Vagina (tissue), 2 donors: ENCODE results near the gene TMEM248. TPM values are rescaled to one million over a fixed set of nuclear protein-coding genes. Genes with fewer than 3 reads are reported as not detected.

Source experiments
- DNase-seq, 2 donors: peaks; one replicate each; pipeline ENCODE4 v3.0.0-alpha.2; 2017; ENCODE audit errors: extremely low spot score in 2 of 2
- H3K27ac ChIP-seq: fragments of 200-600 bp; sonication (generic); one replicate; pipeline ENCODE4 v1.5.1; 2019
- H3K27me3 ChIP-seq: fragments of 200-600 bp; sonication (generic); one replicate; pipeline ENCODE4 v1.5.1; 2019
- H3K36me3 ChIP-seq, 2 donors: fragments of 200-600 bp; sonication (generic); one replicate each; pipeline ENCODE4 v1.5.1; 2017 to 2019
- H3K4me1 ChIP-seq: fragments of 200-600 bp; sonication (generic); one replicate; pipeline ENCODE4 v1.5.1; 2019
- H3K4me3 ChIP-seq, 2 donors: fragments of 200-600 bp; sonication (generic); 1 replicate in 1 of 2; 2 replicates in 1 of 2; pipeline ENCODE4 v1.5.1; 2016 to 2019
- H3K9me3 ChIP-seq: fragments of 200-600 bp; sonication (generic); one replicate; pipeline ENCODE4 v1.5.1; 2019
- POLR2A ChIP-seq, 2 donors: fragments of 450-650 bp; IDR thresholded peaks; one replicate each; pipeline ENCODE4 v1.6.1; 2017; ENCODE audit warnings: antibody characterized with exemption in 2 of 2, mild to moderate bottlenecking in 2 of 2, moderate library complexity in 2 of 2
- POLR2AphosphoS5 ChIP-seq, 2 donors: sonication (generic); formaldehyde crosslinking; IDR thresholded peaks; one replicate each; pipeline ENCODE4 v1.9.0; 2017; ENCODE audit warnings: antibody characterized with exemption in 2 of 2, mild to moderate bottlenecking in 2 of 2, low read depth in 1 of 2; ENCODE audit not compliant: insufficient read depth in 1 of 2
- intact Hi-C: fragments of 100-400 bp; cut with DNase I; formaldehyde crosslinking; loops from one replicate; pipeline ENCODE4 v1.15.1; 2023
- total RNA-seq: library from RNA; depleted of rRNA; stranded (reverse); fragments of >200 nt; gene quantifications from one replicate; pipeline ENCODE4 v1.2.3, GENCODE V29; 2016
- TF ChIP-seq, protein P1 (sequence below), 3 experiments: fragments of 450-650 bp in 2 of 3; fragments of 200-600 bp in 1 of 3; sonication (generic) in 1 of 3; IDR thresholded peaks; one replicate each; pipeline ENCODE4 v1.5.1; 2017 to 2019; ENCODE audit warnings: antibody characterized with exemption in 3 of 3, mild to moderate bottlenecking in 2 of 3, moderate library complexity in 2 of 3

Gene TMEM248
- total RNA-seq, 1 donor from 2014 or later: 59.7 TPM

DNA sequence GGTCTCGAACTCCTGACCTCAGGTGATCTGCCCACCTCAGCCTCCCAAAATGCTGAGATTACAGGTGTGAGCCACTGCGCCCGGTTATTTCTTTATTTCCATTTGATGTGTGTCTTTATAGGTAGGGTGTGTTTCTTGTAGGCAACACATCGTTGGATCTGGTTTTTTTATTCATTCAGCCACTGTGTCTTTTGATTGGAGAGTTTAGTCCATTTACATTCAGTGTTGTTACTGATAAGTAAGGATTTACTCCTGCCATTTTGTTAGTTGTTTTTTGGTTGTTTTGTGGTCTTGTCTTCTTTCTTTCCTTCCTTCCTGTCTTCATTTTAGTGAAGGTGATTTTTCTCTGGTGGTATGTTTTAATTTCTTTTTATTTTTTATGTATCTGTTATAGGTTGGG lies 16.9 kb downstream of the TMEM248 start:
- Histone ChIP-seq H3K27me3 (no peaks in the 10 kb centered on the region), H3K9me3 (no peaks in the 10 kb centered on the region), H3K36me3 (peaks cover 0 to 15% of the 10 kb centered on the region in 2 donors), H3K4me3 (no peak overlapping the region), H3K4me1 (peaks cover 7% of the 10 kb centered on the region), H3K27ac (no peak overlapping the region)
- no peak for TF ChIP-seq POLR2AphosphoS5 (IDR thresholded peaks at IDR 0.05; ENCODE audit: insufficient read depth in 1 of 2, low read depth in 1 of 2)
- TF ChIP-seq, protein P1, sequence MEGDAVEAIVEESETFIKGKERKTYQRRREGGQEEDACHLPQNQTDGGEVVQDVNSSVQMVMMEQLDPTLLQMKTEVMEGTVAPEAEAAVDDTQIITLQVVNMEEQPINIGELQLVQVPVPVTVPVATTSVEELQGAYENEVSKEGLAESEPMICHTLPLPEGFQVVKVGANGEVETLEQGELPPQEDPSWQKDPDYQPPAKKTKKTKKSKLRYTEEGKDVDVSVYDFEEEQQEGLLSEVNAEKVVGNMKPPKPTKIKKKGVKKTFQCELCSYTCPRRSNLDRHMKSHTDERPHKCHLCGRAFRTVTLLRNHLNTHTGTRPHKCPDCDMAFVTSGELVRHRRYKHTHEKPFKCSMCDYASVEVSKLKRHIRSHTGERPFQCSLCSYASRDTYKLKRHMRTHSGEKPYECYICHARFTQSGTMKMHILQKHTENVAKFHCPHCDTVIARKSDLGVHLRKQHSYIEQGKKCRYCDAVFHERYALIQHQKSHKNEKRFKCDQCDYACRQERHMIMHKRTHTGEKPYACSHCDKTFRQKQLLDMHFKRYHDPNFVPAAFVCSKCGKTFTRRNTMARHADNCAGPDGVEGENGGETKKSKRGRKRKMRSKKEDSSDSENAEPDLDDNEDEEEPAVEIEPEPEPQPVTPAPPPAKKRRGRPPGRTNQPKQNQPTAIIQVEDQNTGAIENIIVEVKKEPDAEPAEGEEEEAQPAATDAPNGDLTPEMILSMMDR (IDR thresholded peaks at IDR 0.05): no peak
- no peak for TF ChIP-seq POLR2A (IDR thresholded peaks at IDR 0.05)
- DNase-seq: no peak
- intact Hi-C loops: no loop called here

DNA sequence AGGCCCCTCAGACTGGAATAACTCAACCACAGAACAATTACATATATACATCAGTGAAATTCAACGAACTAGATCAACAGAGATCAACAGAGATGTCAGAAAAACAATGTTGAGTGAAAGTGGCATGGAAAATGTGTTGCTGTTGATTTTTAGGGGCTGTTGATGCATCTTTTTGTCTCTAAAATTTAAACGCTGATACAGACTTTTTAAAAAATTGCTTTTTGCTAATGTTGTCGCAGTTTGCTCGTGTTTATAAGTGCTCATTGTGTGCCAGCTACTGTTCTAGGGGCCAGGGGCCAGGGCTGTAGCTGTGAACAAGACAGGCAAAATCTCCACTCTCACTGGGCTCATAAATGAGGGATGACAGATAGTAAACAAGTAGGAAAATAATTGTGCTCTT lies 18.3 kb downstream of the TMEM248 start:
- Histone ChIP-seq H3K9me3 (no peaks in the 10 kb centered on the region), H3K27me3 (no peaks in the 10 kb centered on the region), H3K4me3 (no peak overlapping the region), H3K27ac (no peak overlapping the region), H3K4me1 (no peaks in the 10 kb centered on the region), H3K36me3 (peaks cover 0 to 22% of the 10 kb centered on the region in 2 donors)
- no peak for TF ChIP-seq POLR2AphosphoS5 (IDR thresholded peaks at IDR 0.05; ENCODE audit: insufficient read depth in 1 of 2, low read depth in 1 of 2)
- TF ChIP-seq POLR2A (IDR thresholded peaks at IDR 0.05): no peak
- TF ChIP-seq, protein P1 (IDR thresholded peaks at IDR 0.05): no peak
- DNase-seq: no peak
- intact Hi-C loops: no loop called here

DNA sequence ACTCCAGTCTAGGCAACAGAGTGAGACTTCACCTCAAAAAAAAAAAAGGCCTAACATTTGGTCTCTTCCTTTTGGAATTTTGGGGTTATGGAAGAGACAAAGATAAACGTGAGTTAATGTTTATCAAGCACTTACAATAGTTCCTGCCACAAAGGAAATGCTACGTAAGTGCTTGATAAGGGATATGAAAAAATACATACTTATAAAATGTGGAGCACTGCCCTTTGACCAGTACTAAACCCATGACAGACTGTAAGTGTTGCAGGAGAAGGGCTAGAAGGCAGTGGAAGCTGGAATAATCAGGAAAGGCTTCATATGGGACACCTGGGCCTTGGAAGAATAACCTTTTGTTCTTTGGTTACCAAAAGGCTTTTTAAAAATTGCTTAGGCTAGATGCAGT lies 25.5 kb downstream of the TMEM248 start:
- Histone ChIP-seq H3K4me1 (no peaks in the 10 kb centered on the region), H3K9me3 (no peaks in the 10 kb centered on the region), H3K27me3 (no peaks in the 10 kb centered on the region), H3K27ac (no peak overlapping the region), H3K36me3 (peaks cover 0 to 61% of the 10 kb centered on the region in 2 donors), H3K4me3 (no peak overlapping the region)
- TF ChIP-seq, protein P1 (IDR thresholded peaks at IDR 0.05): no peak
- no peak for TF ChIP-seq POLR2A (IDR thresholded peaks at IDR 0.05)
- no peak for TF ChIP-seq POLR2AphosphoS5 (IDR thresholded peaks at IDR 0.05; ENCODE audit: insufficient read depth in 1 of 2, low read depth in 1 of 2)
- no peak for DNase-seq
- intact Hi-C loops: no loop called here

DNA sequence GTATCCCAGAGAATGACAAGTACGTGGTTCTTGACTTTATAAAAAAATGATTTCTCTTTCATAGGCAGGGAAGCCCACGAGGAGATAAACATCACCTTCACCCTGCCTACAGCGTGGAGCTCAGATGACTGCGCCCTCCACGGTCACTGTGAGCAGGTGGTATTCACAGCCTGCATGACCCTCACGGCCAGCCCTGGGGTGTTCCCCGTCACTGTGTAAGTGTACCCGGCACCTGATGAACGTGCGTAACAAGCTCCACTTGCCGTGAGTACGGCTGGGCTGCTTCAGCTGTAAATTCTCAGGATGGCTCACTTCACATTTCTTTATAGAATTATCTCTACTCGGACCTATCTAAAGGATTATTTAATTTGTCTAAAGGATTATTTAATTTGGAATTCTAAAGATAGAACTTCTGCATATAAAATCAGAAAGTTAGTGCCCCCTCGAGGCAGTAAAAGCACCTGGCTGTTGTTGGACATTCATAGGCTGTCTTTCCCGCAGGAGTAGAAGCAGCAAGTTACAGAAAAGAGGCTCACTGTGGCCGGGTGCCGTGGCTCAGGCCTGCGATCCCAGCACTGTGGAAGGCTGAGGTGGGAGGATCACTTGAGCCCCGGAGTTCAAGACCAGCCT lies 27.6 kb downstream of the TMEM248 start:
- intact Hi-C loops: no loop called here
- Histone ChIP-seq H3K4me3 (no peak overlapping the region), H3K4me1 (no peaks in the 10 kb centered on the region), H3K9me3 (no peaks in the 10 kb centered on the region), H3K27me3 (no peaks in the 10 kb centered on the region), H3K27ac (no peak overlapping the region), H3K36me3 (peaks cover 0 to 66% of the 10 kb centered on the region in 2 donors)
- no peak for DNase-seq
- TF ChIP-seq, protein P1 (IDR thresholded peaks at IDR 0.05): no peak
- TF ChIP-seq POLR2A (IDR thresholded peaks at IDR 0.05) (no peak), POLR2AphosphoS5 (IDR thresholded peaks at IDR 0.05; ENCODE audit: insufficient read depth in 1 of 2, low read depth in 1 of 2) (no peak)

DNA sequence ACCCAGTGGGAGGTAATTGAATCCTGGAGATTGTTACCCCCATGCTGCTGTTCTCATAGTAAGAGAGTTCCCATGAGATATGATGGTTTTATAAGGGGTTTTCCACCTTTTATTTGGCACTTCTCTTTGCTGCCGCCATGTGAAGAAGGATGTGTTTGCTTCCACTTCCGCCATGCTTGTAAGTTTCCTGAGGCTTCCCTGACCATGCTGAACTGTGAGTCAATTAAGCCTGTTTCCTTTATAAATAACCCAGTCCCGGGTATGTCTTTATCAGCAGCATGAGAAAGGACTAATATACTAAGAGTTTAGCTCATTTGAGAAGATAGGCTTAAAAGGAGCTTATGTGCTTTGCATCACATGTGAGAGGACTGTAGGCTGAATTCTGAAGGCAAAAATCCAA lies 29.3 kb downstream of the TMEM248 start:
- TF ChIP-seq POLR2AphosphoS5 (IDR thresholded peaks at IDR 0.05; ENCODE audit: insufficient read depth in 1 of 2, low read depth in 1 of 2) (no peak), POLR2A (IDR thresholded peaks at IDR 0.05) (no peak)
- TF ChIP-seq, protein P1 (IDR thresholded peaks at IDR 0.05): no peak
- Histone ChIP-seq H3K36me3 (peaks cover 0 to 72% of the 10 kb centered on the region in 2 donors), H3K27ac (no peak overlapping the region), H3K4me1 (no peaks in the 10 kb centered on the region), H3K27me3 (no peaks in the 10 kb centered on the region), H3K4me3 (no peak overlapping the region), H3K9me3 (no peaks in the 10 kb centered on the region)
- DNase-seq: no peak
- intact Hi-C loops: no loop called here
